ENCODE measurements around the gene IGF1R. TPM values are rescaled to one million over a fixed set of nuclear protein-coding genes. Genes with fewer than 3 reads are reported as not detected.

The IGF1R gene
- total RNA-seq, 1 experiment from 2014 or later, result 16.3 TPM

- Histone ChIP-seq H3K4me3 (replicated peaks in 1 of 2; ENCODE audit: low read depth in 1 of 2, low read length in 2 of 2) (no peak overlapping the region), H3K27me3 (ENCODE audit: insufficient read depth, low read length) (no peaks in the 10 kb centered on the region), H3K27ac (ENCODE audit: low read depth, low read length) (no peak overlapping the region), H2AFZ (ENCODE audit: low read depth, low read length, poor library complexity, severe bottlenecking) (no peak overlapping the region), H3K9ac (ENCODE audit: low read length) (no peak overlapping the region), H3K4me2 (ENCODE audit: low read length) (no peak overlapping the region), H3K9me3 (ENCODE audit: control insufficient read depth in 1 of 2, insufficient read depth in 1 of 2, low read depth in 1 of 2, low read length in 2 of 2) (no peaks in the 10 kb centered on the region), H3K9me2 (ENCODE audit: insufficient read depth) (no peaks in the 10 kb centered on the region), H4K20me1 (ENCODE audit: insufficient read depth) (no peaks in the 10 kb centered on the region), H3K79me2 (ENCODE audit: insufficient read depth, low read length) (no peaks in the 10 kb centered on the region), H3K4me1 (ENCODE audit: control insufficient read depth in 1 of 2, insufficient read depth in 2 of 2, low read length in 2 of 2) (peaks cover 0 to 11% of the 10 kb centered on the region in 2 experiments; a peak in 2 of 4 replicates), H3K36me3 (ENCODE audit: control insufficient read depth in 1 of 2, insufficient read depth in 2 of 2, low read length in 2 of 2) (no peaks in the 10 kb centered on the region; a peak in 1 of 4 replicates)
- ChIA-PET POLR2A (no interaction called here), CTCF (interaction anchor here (1.2 to 1.5 kb wide), 2 partner anchors 23 to 386 kb away, joined by 3 to 4 read pairs; no protein-coding TSS in a partner anchor), RAD21 (ENCODE audit: low non-redundant PET in 1 of 2, low total read pairs in 2 of 2, uncharacterized antibody in 2 of 2, unreplicated experiment in 2 of 2) (no interaction called here)
- intact Hi-C loops (cut with micrococcal nuclease), result loop anchor here (5.0 to 10.0 kb wide), 2 partner anchors 150 to 462 kb away; no protein-coding TSS in a partner anchor
- ATAC-seq, result peak; percentile 92
- DNase-seq (ENCODE audit: low read depth, low spot score), result peak; percentile 18
- no TSS peak for BruUV-seq (replicated peaks)
- TF ChIP-seq RAD21 (IDR thresholded peaks at IDR 0.05; ENCODE audit: low read depth) (peak; percentile 77), SRF (IDR thresholded peaks at IDR 0.05; ENCODE audit: low read depth) (no peak)
- TF ChIP-seq, protein P1, sequence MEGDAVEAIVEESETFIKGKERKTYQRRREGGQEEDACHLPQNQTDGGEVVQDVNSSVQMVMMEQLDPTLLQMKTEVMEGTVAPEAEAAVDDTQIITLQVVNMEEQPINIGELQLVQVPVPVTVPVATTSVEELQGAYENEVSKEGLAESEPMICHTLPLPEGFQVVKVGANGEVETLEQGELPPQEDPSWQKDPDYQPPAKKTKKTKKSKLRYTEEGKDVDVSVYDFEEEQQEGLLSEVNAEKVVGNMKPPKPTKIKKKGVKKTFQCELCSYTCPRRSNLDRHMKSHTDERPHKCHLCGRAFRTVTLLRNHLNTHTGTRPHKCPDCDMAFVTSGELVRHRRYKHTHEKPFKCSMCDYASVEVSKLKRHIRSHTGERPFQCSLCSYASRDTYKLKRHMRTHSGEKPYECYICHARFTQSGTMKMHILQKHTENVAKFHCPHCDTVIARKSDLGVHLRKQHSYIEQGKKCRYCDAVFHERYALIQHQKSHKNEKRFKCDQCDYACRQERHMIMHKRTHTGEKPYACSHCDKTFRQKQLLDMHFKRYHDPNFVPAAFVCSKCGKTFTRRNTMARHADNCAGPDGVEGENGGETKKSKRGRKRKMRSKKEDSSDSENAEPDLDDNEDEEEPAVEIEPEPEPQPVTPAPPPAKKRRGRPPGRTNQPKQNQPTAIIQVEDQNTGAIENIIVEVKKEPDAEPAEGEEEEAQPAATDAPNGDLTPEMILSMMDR (IDR thresholded peaks at IDR 0.05 in 2 of 3, conservative IDR thresholded peaks at IDR 0.05 in 1 of 3; ENCODE audit: borderline replicate concordance in 1 of 3, insufficient read depth in 1 of 3, low read depth in 2 of 3, low read length in 2 of 3), result peak; percentile 60 to 77 (median 73); a peak in 5 of 6 replicates
These were observed 256.2 kb downstream of the IGF1R start for GRCh38 chr15:98904544-98904943.

GRCh38 chr15:98905963-98906711 lies 257.8 kb downstream of the IGF1R start:
- RAD21 ChIA-PET (ENCODE audit: low non-redundant PET in 1 of 2, low total read pairs in 2 of 2, uncharacterized antibody in 2 of 2, unreplicated experiment in 2 of 2), result no interaction called here
- no peaks in the 10 kb centered on the region for H3K9me3 ChIP-seq (ENCODE audit: control insufficient read depth in 1 of 2, insufficient read depth in 1 of 2, low read depth in 1 of 2, low read length in 2 of 2)
- H3K4me3 ChIP-seq (replicated peaks in 1 of 2; ENCODE audit: low read depth in 1 of 2, low read length in 2 of 2), result no peak overlapping the region
- intact Hi-C loops (cut with micrococcal nuclease), result loop anchor here (10.0 kb wide), 1 partner anchor 149 kb away; no protein-coding TSS in a partner anchor
- H3K27ac ChIP-seq (ENCODE audit: low read depth, low read length), result no peak overlapping the region
- no peaks in the 10 kb centered on the region for H3K9me2 ChIP-seq (ENCODE audit: insufficient read depth)
- H3K79me2 ChIP-seq (ENCODE audit: insufficient read depth, low read length), result no peaks in the 10 kb centered on the region
- BruUV-seq (replicated peaks), result no TSS peak
- POLR2A ChIA-PET, result no interaction called here
- no peak overlapping the region for H3K4me2 ChIP-seq (ENCODE audit: low read length)
- H4K20me1 ChIP-seq (ENCODE audit: insufficient read depth), result no peaks in the 10 kb centered on the region
- no peak overlapping the region for H3K9ac ChIP-seq (ENCODE audit: low read length)
- no peaks in the 10 kb centered on the region; a peak in 1 of 4 replicates for H3K36me3 ChIP-seq (ENCODE audit: control insufficient read depth in 1 of 2, insufficient read depth in 2 of 2, low read length in 2 of 2)
- ATAC-seq, result no peak
- DNase-seq (ENCODE audit: low read depth, low spot score), result no peak
- peaks cover 0 to 11% of the 10 kb centered on the region in 2 experiments; a peak in 2 of 4 replicates for H3K4me1 ChIP-seq (ENCODE audit: control insufficient read depth in 1 of 2, insufficient read depth in 2 of 2, low read length in 2 of 2)
- no peak overlapping the region for H2AFZ ChIP-seq (ENCODE audit: low read depth, low read length, poor library complexity, severe bottlenecking)
- H3K27me3 ChIP-seq (ENCODE audit: insufficient read depth, low read length), result no peaks in the 10 kb centered on the region
- TF ChIP-seq YY1 (IDR thresholded peaks at IDR 0.05; ENCODE audit: extremely low read depth, insufficient replicate concordance, low read depth, low read length), result no peak
- TF ChIP-seq TCF7L2 (IDR thresholded peaks at IDR 0.05; ENCODE audit: borderline replicate concordance, extremely low read depth, insufficient read depth, insufficient read length), result no peak
- no peak for TF ChIP-seq CBX3 (IDR thresholded peaks at IDR 0.05; ENCODE audit: low read depth)
- TF ChIP-seq ZFX (IDR thresholded peaks at IDR 0.05), result no peak
- TF ChIP-seq ZBTB33 (IDR thresholded peaks at IDR 0.05; ENCODE audit: extremely low read depth, insufficient replicate concordance, low read length), result no peak
- CTCF ChIA-PET, result interaction anchor here (0.6 to 1.2 kb wide), 2 partner anchors 22 to 24 kb away, joined by 3 to 4 read pairs; no protein-coding TSS in a partner anchor
